ENCODE measurements around the gene TOPAZ1. TPM values are rescaled to one million over a fixed set of nuclear protein-coding genes. Genes with fewer than 3 reads are reported as not detected.

Gene TOPAZ1
- total RNA-seq, 1 donor from 2014 or later: not detected

GRCh38 chr3:44248152-44248551 lies 6.5 kb downstream of the TOPAZ1 start:
- no peak overlapping the region for H3K9ac ChIP-seq (ENCODE audit: low read length)
- no peaks in the 10 kb centered on the region for H3K36me3 ChIP-seq (ENCODE audit: insufficient read depth, low read length)
- no peaks in the 10 kb centered on the region for H3K79me2 ChIP-seq (ENCODE audit: insufficient read depth, low read length)
- no peak overlapping the region for H2AFZ ChIP-seq (ENCODE audit: low read depth, low read length)
- H3K9me3 ChIP-seq (ENCODE audit: insufficient read depth, low read depth, low read length): peaks cover 4% of the 10 kb centered on the region
- no peaks in the 10 kb centered on the region for H3K4me1 ChIP-seq (ENCODE audit: insufficient read depth, low read length)
- no peak overlapping the region for H3K27ac Mint-ChIP-seq (ENCODE audit: unreplicated experiment)
- no peak overlapping the region for H3K27ac ChIP-seq (ENCODE audit: low read depth, low read length)
- peaks cover 3% of the 10 kb centered on the region for H3K36me3 Mint-ChIP-seq (ENCODE audit: low read depth, unreplicated experiment)
- H3K4me1 Mint-ChIP-seq (ENCODE audit: low read depth, unreplicated experiment): no peaks in the 10 kb centered on the region
- DNase-seq (ENCODE audit: low read depth): no peak
- no peak overlapping the region for H3K4me3 ChIP-seq (ENCODE audit: insufficient read depth, low read depth, low read length)
- TF ChIP-seq CTCF (IDR thresholded peaks at IDR 0.05; ENCODE audit: insufficient read depth, low read depth, low read length): no peak
- no peak for TF ChIP-seq EZH2 (IDR thresholded peaks at IDR 0.05; ENCODE audit: insufficient read depth, low read length)
- peaks cover 2% of the 10 kb centered on the region for H3K27me3 Mint-ChIP-seq (ENCODE audit: low read depth, unreplicated experiment)
- H3K4me2 ChIP-seq (ENCODE audit: low read length): no peak overlapping the region
- peaks cover 6% of the 10 kb centered on the region for H3K9me3 Mint-ChIP-seq (ENCODE audit: unreplicated experiment)
- H3K27me3 ChIP-seq (ENCODE audit: insufficient read depth, low read length): peaks cover 5% of the 10 kb centered on the region
- FAIRE-seq: no peak
- H3K4me3 Mint-ChIP-seq (ENCODE audit: unreplicated experiment): no peak overlapping the region
- no peaks in the 10 kb centered on the region for H4K20me1 ChIP-seq (ENCODE audit: insufficient read depth, low read length)

- Histone ChIP-seq H2AFZ (ENCODE audit: low read depth, low read length) (no peak overlapping the region), H3K4me2 (ENCODE audit: low read length) (no peak overlapping the region), H3K4me3 (ENCODE audit: insufficient read depth, low read depth, low read length) (no peak overlapping the region), H3K36me3 (ENCODE audit: insufficient read depth, low read length) (no peaks in the 10 kb centered on the region), H3K79me2 (ENCODE audit: insufficient read depth, low read length) (no peaks in the 10 kb centered on the region), H4K20me1 (ENCODE audit: insufficient read depth, low read length) (no peaks in the 10 kb centered on the region), H3K9ac (ENCODE audit: low read length) (no peak overlapping the region), H3K27me3 (ENCODE audit: insufficient read depth, low read length) (no peaks in the 10 kb centered on the region), H3K9me3 (ENCODE audit: insufficient read depth, low read depth, low read length) (peaks cover 4% of the 10 kb centered on the region), H3K27ac (ENCODE audit: low read depth, low read length) (no peak overlapping the region), H3K4me1 (ENCODE audit: insufficient read depth, low read length) (no peaks in the 10 kb centered on the region)
- Mint-ChIP-seq H3K4me3 (ENCODE audit: unreplicated experiment) (no peak overlapping the region), H3K36me3 (ENCODE audit: low read depth, unreplicated experiment) (peaks cover 3% of the 10 kb centered on the region), H3K27ac (ENCODE audit: unreplicated experiment) (no peak overlapping the region), H3K4me1 (ENCODE audit: low read depth, unreplicated experiment) (no peaks in the 10 kb centered on the region), H3K27me3 (ENCODE audit: low read depth, unreplicated experiment) (peaks cover 2% of the 10 kb centered on the region), H3K9me3 (ENCODE audit: unreplicated experiment) (peaks cover 6% of the 10 kb centered on the region)
- TF ChIP-seq CTCF (IDR thresholded peaks at IDR 0.05; ENCODE audit: insufficient read depth, low read depth, low read length): no peak
- no peak for TF ChIP-seq EZH2 (IDR thresholded peaks at IDR 0.05; ENCODE audit: insufficient read depth, low read length)
- DNase-seq (ENCODE audit: low read depth) (no peak), FAIRE-seq (no peak)
Observed at GRCh38 chr3:44252332-44252959, 10.8 kb downstream of the TOPAZ1 start.

- H3K79me2 ChIP-seq (ENCODE audit: insufficient read depth, low read length): no peaks in the 10 kb centered on the region
Observed at GRCh38 chr3:44259404-44259803, 17.7 kb downstream of the TOPAZ1 start.

More at GRCh38 chr3:44259404-44259803, 17.7 kb downstream of the TOPAZ1 start:
- no peak for TF ChIP-seq CTCF (IDR thresholded peaks at IDR 0.05; ENCODE audit: insufficient read depth, low read depth, low read length)
- TF ChIP-seq EZH2 (IDR thresholded peaks at IDR 0.05; ENCODE audit: insufficient read depth, low read length): no peak
- DNase-seq (ENCODE audit: low read depth) (no peak), FAIRE-seq (no peak)
- Histone ChIP-seq H3K4me2 (ENCODE audit: low read length) (no peak overlapping the region), H3K9ac (ENCODE audit: low read length) (no peak overlapping the region), H3K9me3 (ENCODE audit: insufficient read depth, low read depth, low read length) (no peaks in the 10 kb centered on the region), H3K36me3 (ENCODE audit: insufficient read depth, low read length) (no peaks in the 10 kb centered on the region), H4K20me1 (ENCODE audit: insufficient read depth, low read length) (no peaks in the 10 kb centered on the region), H3K4me1 (ENCODE audit: insufficient read depth, low read length) (no peaks in the 10 kb centered on the region), H3K27ac (ENCODE audit: low read depth, low read length) (no peak overlapping the region), H3K4me3 (ENCODE audit: insufficient read depth, low read depth, low read length) (no peak overlapping the region), H2AFZ (ENCODE audit: low read depth, low read length) (no peak overlapping the region), H3K27me3 (ENCODE audit: insufficient read depth, low read length) (no peaks in the 10 kb centered on the region)
- no peaks in the 10 kb centered on the region for H3K4me1 Mint-ChIP-seq (ENCODE audit: low read depth, unreplicated experiment)
- H3K9me3 Mint-ChIP-seq (ENCODE audit: unreplicated experiment): no peaks in the 10 kb centered on the region
- no peak overlapping the region for H3K27ac Mint-ChIP-seq (ENCODE audit: unreplicated experiment)
- no peak overlapping the region for H3K4me3 Mint-ChIP-seq (ENCODE audit: unreplicated experiment)
- no peaks in the 10 kb centered on the region for H3K36me3 Mint-ChIP-seq (ENCODE audit: low read depth, unreplicated experiment)
- H3K27me3 Mint-ChIP-seq (ENCODE audit: low read depth, unreplicated experiment): no peaks in the 10 kb centered on the region

All from astrocyte (in vitro differentiated cells and primary cell).